Lung (tissue), 12 donors: ENCODE measurements around the gene GPX3. TPM values are rescaled to one million over a fixed set of nuclear protein-coding genes. Genes with fewer than 3 reads are reported as not detected.

Source experiments
- ATAC-seq: fragments of 200-7000 bp; cut with Tn5 transposase; one replicate; pipeline ENCODE4 v1.9.1; 2020; ENCODE audit warnings: moderate number of reproducible peaks; ENCODE audit not compliant: insufficient read depth, low FRiP score
- DNase-seq, 3 donors: peaks; one replicate each; pipeline ENCODE4 v3.0.0-alpha.2; 2013 to 2017
- H3K27ac ChIP-seq, 2 donors: one replicate each; pipeline ENCODE4 v1.5.1; 2013; ENCODE audit warnings: mild to moderate bottlenecking in 2 of 2, moderate library complexity in 2 of 2, control low read depth in 1 of 2, inconsistent platforms in 1 of 2, low read depth in 1 of 2, low read length in 1 of 2
- H3K27me3 ChIP-seq, 3 donors: one replicate each; pipeline ENCODE4 v1.5.1; 2013; ENCODE audit warnings: low read length in 2 of 3; ENCODE audit not compliant: control insufficient read depth in 3 of 3, insufficient read depth in 3 of 3
- H3K36me3 ChIP-seq, 4 donors: one replicate each; pipeline ENCODE4 v1.5.1; 2013; ENCODE audit warnings: low read length in 4 of 4, mild to moderate bottlenecking in 1 of 4, moderate library complexity in 1 of 4; ENCODE audit not compliant: control insufficient read depth in 4 of 4, insufficient read depth in 4 of 4
- H3K4me1 ChIP-seq, 5 donors: one replicate each; pipeline ENCODE4 v1.5.1; 2013; ENCODE audit warnings: low read length in 5 of 5, mild to moderate bottlenecking in 2 of 5, moderate library complexity in 1 of 5; ENCODE audit not compliant: control insufficient read depth in 5 of 5, insufficient read depth in 5 of 5
- H3K4me3 ChIP-seq: one replicate; pipeline ENCODE4 v1.5.1; 2013; ENCODE audit warnings: mild to moderate bottlenecking, control low read depth, moderate library complexity
- H3K9ac ChIP-seq, 2 donors: one replicate each; pipeline ENCODE4 v1.5.1; 2013; ENCODE audit warnings: low read length in 2 of 2, control low read depth in 1 of 2; ENCODE audit not compliant: insufficient read depth in 1 of 2
- H3K9me3 ChIP-seq, 4 donors: one replicate each; pipeline ENCODE4 v1.5.1; 2013; ENCODE audit warnings: low read length in 3 of 4, mild to moderate bottlenecking in 1 of 4, moderate library complexity in 1 of 4; ENCODE audit not compliant: control insufficient read depth in 4 of 4, insufficient read depth in 3 of 4
- CTCF ChIP-seq: IDR thresholded peaks from 2 replicates; pipeline ENCODE4 v1.5.1; 2012; ENCODE audit warnings: mild to moderate bottlenecking; ENCODE audit errors: control extremely low read depth, extremely low read depth
- WGBS, 2 donors: extraction: QIAGEN DNeasy Blood & Tissue Kit; methylation state at CpG; one replicate each; pipeline ENCODE4 v1.1.7; 2013; 5-methylcytosine and 5-hydroxymethylcytosine counted together
- polyA plus RNA-seq, 2 donors: library from polyadenylated mRNA; stranded (reverse); fragments of 200-250 nt; gene quantifications; one replicate each; pipeline ENCODE4 v1.2.1, GENCODE V29; 2013
- total RNA-seq, 2 donors: library from RNA; depleted of rRNA in 1 of 2; stranded (reverse); fragments of >200 nt in 1 of 2; gene quantifications; one replicate each; pipeline ENCODE4 v1.2.1, GENCODE V29; 2014 to 2021
- donor health status: control.
- donor health status: control.
- donor health status: Bipolar disorder and iron deficiency.
- donor health status: healthy.
- donor health status: DM: yes; HTN: yes; CAD: no.

GPX3 gene
- total and polyA plus RNA-seq, 4 donors = 99.0 to 1,457 (median 826) TPM

GRCh38 chr5:151023651-151024050 lies 3.3 kb downstream of the GPX3 start:
- no peaks in the 10 kb centered on the region for H3K27me3 ChIP-seq
- H3K9me3 ChIP-seq = peaks cover 0 to 2% (median 0%) of the 10 kb centered on the region in 4 donors
- peak in 1 of 3 donors; percentile 33 for DNase-seq
- TF ChIP-seq CTCF = no peak
- peaks cover under 1 to 35% (median 12%) of the 10 kb centered on the region in 4 donors for H3K36me3 ChIP-seq
- H3K27ac ChIP-seq = peak overlapping the region; percentile 78 to 90
- 36 to 43% methylated on average over 8 of the region's 8 CpGs for WGBS, 2 donors
- H3K4me3 ChIP-seq = no peak overlapping the region
- H3K4me1 ChIP-seq = peaks cover 0 to 34% (median 19%) of the 10 kb centered on the region in 5 donors
- H3K9ac ChIP-seq = no peak overlapping the region
- ATAC-seq = no peak

- WGBS, 2 donors = 72% methylated on average over 7 of the region's 7 CpGs
- Histone ChIP-seq H3K9me3 (peaks cover 0 to 2% (median 0%) of the 10 kb centered on the region in 4 donors), H3K4me1 (peaks cover 0 to 34% (median 18%) of the 10 kb centered on the region in 5 donors), H3K4me3 (peak overlapping the region; percentile 16), H3K36me3 (peaks cover 8 to 38% (median 14%) of the 10 kb centered on the region in 4 donors), H3K27ac (peak overlapping the region; percentile 78 to 90), H3K27me3 (no peaks in the 10 kb centered on the region), H3K9ac (no peak overlapping the region)
- TF ChIP-seq CTCF = no peak
- ATAC-seq = no peak
- no peak for DNase-seq
These were observed 4.3 kb downstream of the GPX3 start for GRCh38 chr5:151024440-151025249.

GRCh38 chr5:151025250-151025606 lies 4.8 kb downstream of the GPX3 start:
- Histone ChIP-seq H3K27ac (peak overlapping the region in 1 of 2 donors; percentile 68), H3K9ac (no peak overlapping the region)
- 80 to 97% methylated on average over 7 of the region's 7 CpGs for WGBS, 2 donors

More at GRCh38 chr5:151025250-151025606, 4.8 kb downstream of the GPX3 start:
- DNase-seq (no peak), ATAC-seq (no peak)
- peaks cover 8 to 44% (median 14%) of the 10 kb centered on the region in 4 donors for H3K36me3 ChIP-seq
- H3K4me3 ChIP-seq = peak overlapping the region; percentile 15
- H3K4me1 ChIP-seq = peaks cover 5 to 34% (median 19%) of the 10 kb centered on the region in 5 donors
- peaks cover 0 to 2% (median 0%) of the 10 kb centered on the region in 4 donors for H3K9me3 ChIP-seq
- TF ChIP-seq CTCF = no peak
- H3K27me3 ChIP-seq = no peaks in the 10 kb centered on the region
